HG02642 (cell line): ENCODE data around the gene ST8SIA6.
"Not testable (repeated sequence)": the region's sequence is repeated elsewhere in the genome, so short reads cannot be mapped to it uniquely, and the experiment has no call there.

Source experiments
- ATAC-seq: cut with Tn5 transposase; IDR thresholded peaks from one replicate; pipeline ENCODE4 v1.9.1; 2021; ENCODE audit warnings: mild to moderate bottlenecking; ENCODE audit not compliant: unreplicated experiment, poor library complexity

Gene ST8SIA6

DNA sequence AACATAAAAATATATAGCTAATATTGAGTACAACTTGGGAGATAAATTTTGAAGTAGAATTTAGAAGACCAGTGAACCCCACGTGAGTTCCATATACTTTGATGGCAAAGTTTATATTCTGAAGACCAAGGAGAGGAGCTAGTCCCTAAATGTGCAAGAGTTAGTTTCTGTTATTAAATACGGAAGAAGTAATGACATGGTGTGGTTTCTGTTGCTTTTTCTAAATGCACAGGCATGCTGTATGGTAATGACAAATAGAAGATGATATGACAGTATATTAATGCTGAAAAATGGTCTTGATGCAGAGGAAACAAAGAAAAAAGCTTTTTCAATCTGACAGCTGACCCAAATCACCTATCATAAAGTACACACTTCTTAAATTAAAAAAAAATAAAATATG lies 101.8 kb downstream of the ST8SIA6 start:
- ATAC-seq = no peak

DNA sequence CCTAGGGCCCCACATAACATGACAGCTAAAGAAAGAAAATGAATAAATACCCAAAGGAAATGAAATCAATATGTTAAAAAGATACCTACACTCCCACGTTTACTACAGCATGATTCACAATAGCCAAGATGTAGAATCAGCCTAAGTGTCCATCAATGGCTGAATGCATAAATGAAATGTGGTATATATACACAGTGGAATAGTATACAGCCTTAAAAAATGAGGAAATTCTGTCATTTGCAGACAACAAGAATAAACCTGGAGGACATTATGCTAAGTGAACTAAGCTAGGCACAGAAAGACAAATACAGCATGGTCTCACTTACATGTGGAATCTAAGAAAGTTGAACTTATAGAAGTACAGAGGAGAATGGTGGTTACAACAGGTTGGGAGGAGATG lies 102.9 kb downstream of the ST8SIA6 start:
- no peak for ATAC-seq

DNA sequence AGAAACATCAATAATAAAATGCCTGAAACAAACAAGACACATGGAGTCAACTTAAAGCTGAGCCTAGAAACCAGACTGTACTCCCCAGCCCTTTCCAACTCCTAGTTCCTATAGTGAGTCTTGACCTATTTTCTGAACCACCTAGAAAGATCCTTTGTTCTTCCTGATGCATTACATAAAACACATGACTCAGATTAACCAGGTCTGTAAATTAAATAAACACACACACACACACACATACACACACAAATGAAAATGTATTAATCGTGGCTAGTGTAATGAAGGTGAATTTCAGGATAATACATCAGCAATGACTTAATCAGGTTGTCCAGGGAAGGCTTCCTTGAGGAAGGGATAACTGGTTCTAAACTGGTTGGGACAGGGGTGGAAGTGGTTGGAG lies 104.7 kb downstream of the ST8SIA6 start:
- ATAC-seq = no peak

DNA sequence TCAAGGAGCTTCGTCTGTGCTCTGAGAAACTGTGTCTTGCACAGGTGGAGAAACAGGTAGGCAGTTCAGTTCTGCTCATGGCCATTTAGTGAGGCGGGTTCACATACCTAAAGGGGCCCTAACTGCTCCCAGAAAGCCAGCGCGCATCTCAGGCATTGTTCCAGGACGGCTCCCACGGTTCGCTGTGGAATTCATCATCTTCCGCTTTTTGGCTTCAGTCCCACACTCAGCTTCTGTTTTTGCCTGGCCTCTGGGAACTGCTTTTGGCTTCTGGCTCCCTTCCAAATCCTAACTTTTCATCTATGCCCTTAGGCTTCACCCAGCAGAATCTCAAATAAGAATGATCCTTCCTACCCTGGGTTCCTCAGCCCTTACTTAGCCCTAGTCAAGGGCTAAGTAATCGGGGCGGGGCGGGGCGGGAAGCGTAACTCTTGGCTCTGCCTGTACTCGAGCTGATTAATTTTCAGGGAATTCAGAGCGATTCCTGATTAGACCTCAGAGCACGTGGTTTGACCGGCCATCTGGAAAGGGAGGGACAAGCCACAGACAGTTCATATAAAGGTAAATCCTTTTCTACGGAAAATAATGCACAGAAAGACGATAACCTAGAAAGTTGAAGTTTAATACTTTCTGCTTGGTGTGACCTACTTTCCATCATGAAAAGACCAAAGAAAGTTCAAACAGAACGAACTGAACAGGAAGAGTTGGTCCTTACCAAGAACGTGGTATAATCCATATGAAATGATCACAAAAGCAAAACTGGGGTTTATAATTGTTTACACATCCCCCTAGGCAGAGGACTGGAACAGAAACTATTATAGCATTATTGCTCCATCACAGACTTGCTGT lies 105.7 kb downstream of the ST8SIA6 start:
- no peak for ATAC-seq

GRCh38 chr10:17348011-17348500 lies 106.3 kb downstream of the ST8SIA6 start:
- no peak for ATAC-seq

DNA sequence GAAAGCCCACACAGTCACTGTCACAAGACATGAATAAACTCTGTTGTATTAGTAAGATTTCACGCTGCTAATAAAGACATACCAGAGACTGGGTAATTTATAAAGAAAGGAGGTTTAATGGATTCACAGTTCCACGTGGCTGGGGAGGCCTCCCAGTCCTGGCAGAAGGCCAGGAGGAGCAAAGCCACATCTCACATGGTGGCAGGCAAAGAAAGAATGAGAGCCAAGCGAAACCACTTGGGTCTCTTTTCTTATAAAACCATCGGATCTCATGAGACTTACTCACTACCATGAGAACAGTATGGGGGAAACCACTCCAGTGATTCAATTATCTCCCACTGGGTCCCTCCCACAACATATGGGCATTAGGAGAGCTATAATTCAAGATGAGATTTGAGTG lies 110.2 kb downstream of the ST8SIA6 start:
- ATAC-seq = no peak

DNA sequence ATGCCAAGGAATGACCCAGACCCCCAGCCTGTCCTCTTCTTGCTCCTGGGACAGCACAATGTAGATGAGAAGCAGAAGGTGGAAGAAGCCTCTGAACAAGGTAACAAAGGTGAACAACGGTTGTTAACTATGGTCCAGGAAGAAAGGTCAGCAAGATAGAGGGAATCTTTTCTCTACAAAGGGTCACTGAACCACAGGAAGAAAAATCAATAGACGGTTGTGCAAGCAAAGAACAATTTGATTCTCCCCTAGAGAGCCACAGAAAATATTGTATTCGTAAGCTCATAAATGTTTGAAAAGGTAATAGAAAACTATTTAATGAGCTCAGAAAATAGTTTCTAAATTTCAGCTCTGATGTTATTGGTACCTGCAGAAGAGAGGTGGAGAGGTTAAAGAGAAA lies 111.3 kb downstream of the ST8SIA6 start:
- ATAC-seq = no peak

GRCh38 chr10:17340144-17340829 lies 114.1 kb downstream of the ST8SIA6 start:
- ATAC-seq = no peak

DNA sequence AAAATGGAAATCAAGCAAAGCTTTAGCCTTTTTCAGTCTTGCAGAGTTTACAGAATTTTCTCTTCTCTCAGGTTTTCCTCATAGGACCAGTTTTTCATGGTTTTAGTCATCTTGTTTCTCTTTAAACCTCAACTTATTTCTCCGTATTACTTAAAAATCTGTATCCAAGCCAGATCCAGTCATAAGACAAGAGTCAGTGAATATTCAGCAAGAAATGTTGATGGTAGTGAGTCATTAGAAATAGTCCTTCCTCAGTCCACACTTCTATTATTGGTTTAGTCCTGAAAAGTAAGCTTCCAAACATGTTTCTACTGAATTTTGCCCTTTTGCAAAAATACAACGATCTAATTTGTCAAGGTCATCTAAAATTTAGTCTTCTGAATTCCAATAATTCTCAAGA lies 119.3 kb downstream of the ST8SIA6 start:
- ATAC-seq = no peak

- no peak for ATAC-seq
These were observed 123.9 kb downstream of the ST8SIA6 start for GRCh38 chr10:17330501-17330900.

- no peak for ATAC-seq
These were observed 128.0 kb downstream of the ST8SIA6 start for GRCh38 chr10:17326377-17326776.

DNA sequence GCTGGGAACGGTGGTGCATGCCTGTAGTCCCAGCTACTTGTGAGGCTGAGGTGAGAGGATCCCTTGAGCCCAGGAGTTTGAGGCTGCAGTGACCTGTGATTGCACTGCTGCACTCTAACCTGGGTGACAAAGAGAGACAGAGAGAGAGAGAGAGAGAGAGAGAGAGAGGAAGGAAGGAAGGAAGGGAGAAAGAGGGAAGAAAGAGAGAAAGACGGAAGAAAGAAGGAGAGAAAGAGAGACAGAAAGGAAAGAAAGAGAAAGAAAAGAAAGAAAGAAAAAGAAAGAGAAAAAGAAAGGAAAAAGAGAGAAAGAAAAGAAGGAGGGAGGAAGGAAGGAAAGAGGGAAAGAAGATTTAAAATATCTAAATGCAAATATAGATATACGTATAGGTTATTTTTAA lies 132.4 kb downstream of the ST8SIA6 start:
- ATAC-seq = not testable (repeated sequence)

DNA sequence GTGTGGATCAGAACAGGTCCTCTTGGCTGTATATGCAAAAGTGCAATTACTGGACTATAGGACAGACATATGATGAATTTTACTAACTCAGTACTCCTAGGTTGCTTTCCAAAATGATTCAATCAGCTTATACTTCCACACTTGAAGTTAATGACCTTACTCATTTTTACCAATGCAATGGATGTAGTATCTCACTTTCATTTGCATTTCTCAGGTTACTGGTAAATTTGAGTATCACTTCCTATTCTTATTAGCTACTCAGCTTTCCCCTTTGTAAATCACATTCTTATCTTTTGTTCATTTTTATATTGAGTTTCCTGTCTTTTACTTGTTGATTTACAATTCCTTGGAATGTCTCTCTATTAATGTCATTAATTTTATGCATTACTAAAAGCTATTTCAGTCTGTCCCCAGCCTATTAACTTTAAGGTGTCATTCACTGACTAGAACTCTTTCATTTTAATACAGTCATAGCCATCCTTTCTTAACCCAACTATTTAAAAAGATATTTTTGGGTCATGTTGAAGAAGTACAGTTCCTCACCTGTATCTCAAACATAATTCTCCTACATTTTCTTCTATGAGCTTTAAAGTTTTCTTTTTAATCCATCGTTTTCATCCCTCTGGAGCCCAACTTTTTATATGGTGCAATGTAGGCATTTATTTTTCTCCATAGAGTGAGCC lies 137.8 kb downstream of the ST8SIA6 start:
- ATAC-seq = peak; percentile 79

DNA sequence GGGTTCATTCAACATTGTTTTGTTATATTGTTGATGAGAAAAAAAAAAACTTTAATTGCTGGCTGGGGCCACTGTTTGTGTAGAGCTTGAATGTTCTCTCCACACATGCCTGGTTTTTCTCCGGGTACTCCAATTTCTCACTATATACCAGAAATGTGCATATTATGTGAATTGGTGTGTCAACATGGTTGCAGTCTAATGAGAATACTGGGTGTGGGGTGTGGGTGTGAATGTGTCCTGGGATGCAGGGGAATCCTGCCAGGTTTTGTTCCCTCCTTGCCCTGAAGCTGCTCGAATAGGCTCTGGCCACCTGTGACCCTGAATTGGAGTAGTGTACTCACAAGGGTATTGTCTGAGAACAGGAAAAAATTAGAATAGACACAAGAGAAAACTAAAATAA lies 145.0 kb downstream of the ST8SIA6 start:
- ATAC-seq = no peak

- ATAC-seq = no peak
These were observed 147.3 kb downstream of the ST8SIA6 start for GRCh38 chr10:17307123-17307522.

- no peak for ATAC-seq
These were observed 162.0 kb downstream of the ST8SIA6 start for GRCh38 chr10:17292375-17292774.

GRCh38 chr10:17290226-17290625 lies 164.2 kb downstream of the ST8SIA6 start:
- ATAC-seq = no peak

DNA sequence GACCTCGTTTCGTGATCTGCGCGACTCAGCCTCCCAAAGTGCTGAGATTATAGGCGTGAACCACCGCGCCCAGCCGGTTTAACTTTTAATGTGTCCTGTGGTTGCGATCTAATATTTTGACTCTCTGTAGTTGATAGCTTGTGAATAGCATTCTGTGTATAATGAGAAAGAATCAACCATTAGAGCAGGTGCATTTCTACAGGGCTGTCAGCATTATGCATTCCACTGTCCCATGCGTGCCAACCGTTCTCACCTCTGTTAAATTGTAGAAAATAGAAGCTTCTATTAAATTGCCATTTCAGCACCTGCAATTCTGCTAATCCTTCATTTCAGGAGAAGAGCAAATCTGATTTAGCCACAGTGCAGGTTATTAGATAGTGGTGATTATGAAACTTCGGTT lies 164.6 kb downstream of the ST8SIA6 start:
- ATAC-seq = no peak

DNA sequence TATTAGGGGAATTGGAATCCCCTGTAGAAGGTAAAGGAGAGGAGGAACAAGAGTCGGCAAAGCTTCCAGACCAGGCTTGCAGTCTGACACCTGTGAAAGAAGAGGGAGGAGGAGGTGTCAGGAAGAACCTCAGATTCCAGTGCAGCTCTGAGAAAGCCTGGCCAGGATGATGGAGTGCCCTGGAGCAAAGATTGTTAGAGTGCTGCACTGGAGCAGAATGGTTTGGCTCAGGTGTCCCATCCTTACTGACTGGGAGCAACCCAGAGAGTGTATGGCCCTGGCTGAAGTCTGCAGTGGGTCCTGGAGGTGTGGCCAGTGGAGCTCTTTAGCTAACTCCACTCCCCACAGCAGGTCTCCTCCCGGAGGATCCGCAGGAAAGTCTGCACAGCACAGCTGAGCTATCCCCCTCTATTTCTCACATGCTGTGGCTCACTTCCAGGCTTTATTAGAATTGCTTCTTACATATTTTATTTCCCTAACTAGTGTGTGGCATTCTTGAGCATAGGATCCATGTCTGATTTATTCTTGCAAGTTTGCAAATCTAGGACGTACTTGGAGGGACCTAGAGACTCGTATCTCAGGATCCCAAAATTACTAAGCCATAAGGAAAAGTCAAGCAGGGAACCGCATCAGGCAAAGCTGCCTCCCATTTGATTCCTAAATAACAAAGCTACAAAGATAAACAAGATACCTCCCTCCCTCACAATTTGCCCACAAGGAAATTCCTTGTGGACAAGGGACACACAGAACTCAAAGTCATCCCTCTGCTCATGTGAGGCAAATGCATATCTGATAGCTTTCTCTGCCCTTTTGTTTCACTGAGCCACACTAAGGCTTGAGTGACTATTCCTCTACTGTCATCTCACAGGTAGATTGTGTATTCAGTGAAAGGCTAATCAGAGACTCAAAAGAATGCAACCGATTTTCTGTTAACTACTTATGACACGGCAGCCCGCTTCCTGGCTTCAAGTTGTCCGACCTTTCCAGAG lies 167.5 kb downstream of the ST8SIA6 start:
- no peak for ATAC-seq

DNA sequence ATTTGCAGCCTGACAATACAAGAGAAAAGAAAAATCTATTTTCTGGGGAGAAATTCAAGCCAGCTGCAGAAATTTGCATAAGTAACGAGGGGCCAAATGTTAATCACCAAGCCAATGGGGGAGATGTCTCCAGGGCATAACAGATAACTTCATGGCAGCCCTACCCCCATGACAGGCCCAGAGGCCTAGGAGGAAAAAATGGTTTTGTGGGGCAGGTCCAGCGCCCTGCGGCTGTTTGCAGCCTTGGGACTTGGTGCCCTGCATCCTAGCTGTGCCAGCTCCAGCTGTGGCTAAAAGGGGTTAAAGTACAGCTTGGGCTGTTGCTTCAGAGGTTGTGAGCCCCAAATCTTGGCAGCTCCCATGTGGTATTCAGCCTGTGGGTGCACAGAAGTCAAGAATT lies 172.1 kb downstream of the ST8SIA6 start:
- no peak for ATAC-seq
